ENCODE results near the gene SERBP1.

SERBP1 gene

GRCh38 chr1:67371681-67372080, 58.5 kb downstream of the SERBP1 start:
- TF ChIP-seq SIN3A (IDR thresholded peaks at IDR 0.05; ENCODE audit: borderline replicate concordance, insufficient read depth, low read length) (no peak), REST (IDR thresholded peaks at IDR 0.05; ENCODE audit: insufficient read depth in 1 of 2, low read depth in 2 of 2, low read length in 2 of 2) (no peak), FOXP2 (optimal IDR thresholded peaks at IDR 0.05; ENCODE audit: borderline replicate concordance, extremely low read depth, extremely low read length, insufficient read depth) (no peak), POLR2AphosphoS5 (IDR thresholded peaks at IDR 0.05; ENCODE audit: low read depth, low read length) (no peak), TAF1 (IDR thresholded peaks at IDR 0.05; ENCODE audit: borderline replicate concordance, insufficient read depth, low read length) (no peak)

- TF ChIP-seq SIN3A (IDR thresholded peaks at IDR 0.05; ENCODE audit: borderline replicate concordance, insufficient read depth, low read length): no peak
- TF ChIP-seq POLR2AphosphoS5 (IDR thresholded peaks at IDR 0.05; ENCODE audit: low read depth, low read length): no peak
- no peak for TF ChIP-seq TAF1 (IDR thresholded peaks at IDR 0.05; ENCODE audit: borderline replicate concordance, insufficient read depth, low read length)
- TF ChIP-seq FOXP2 (optimal IDR thresholded peaks at IDR 0.05; ENCODE audit: borderline replicate concordance, extremely low read depth, extremely low read length, insufficient read depth): no peak
- no peak for TF ChIP-seq REST (IDR thresholded peaks at IDR 0.05; ENCODE audit: insufficient read depth in 1 of 2, low read depth in 2 of 2, low read length in 2 of 2)
Measured at GRCh38 chr1:67371043-67371442, 59.2 kb downstream of the SERBP1 start.

GRCh38 chr1:67368046-67368514, 62.1 kb downstream of the SERBP1 start:
- TF ChIP-seq FOXP2 (optimal IDR thresholded peaks at IDR 0.05; ENCODE audit: borderline replicate concordance, extremely low read depth, extremely low read length, insufficient read depth): no peak
- TF ChIP-seq POLR2AphosphoS5 (IDR thresholded peaks at IDR 0.05; ENCODE audit: low read depth, low read length): no peak

- TF ChIP-seq SIN3A (IDR thresholded peaks at IDR 0.05; ENCODE audit: borderline replicate concordance, insufficient read depth, low read length) (no peak), POLR2AphosphoS5 (IDR thresholded peaks at IDR 0.05; ENCODE audit: low read depth, low read length) (no peak), REST (IDR thresholded peaks at IDR 0.05; ENCODE audit: insufficient read depth in 1 of 2, low read depth in 2 of 2, low read length in 2 of 2) (no peak), TAF1 (IDR thresholded peaks at IDR 0.05; ENCODE audit: borderline replicate concordance, insufficient read depth, low read length) (no peak), FOXP2 (optimal IDR thresholded peaks at IDR 0.05; ENCODE audit: borderline replicate concordance, extremely low read depth, extremely low read length, insufficient read depth) (no peak)
Measured at GRCh38 chr1:67367370-67368045, 62.7 kb downstream of the SERBP1 start.

- TF ChIP-seq REST (IDR thresholded peaks at IDR 0.05; ENCODE audit: insufficient read depth in 1 of 2, low read depth in 2 of 2, low read length in 2 of 2): no peak
- no peak for TF ChIP-seq FOXP2 (optimal IDR thresholded peaks at IDR 0.05; ENCODE audit: borderline replicate concordance, extremely low read depth, extremely low read length, insufficient read depth)
- TF ChIP-seq TAF1 (IDR thresholded peaks at IDR 0.05; ENCODE audit: borderline replicate concordance, insufficient read depth, low read length): no peak
- no peak for TF ChIP-seq POLR2AphosphoS5 (IDR thresholded peaks at IDR 0.05; ENCODE audit: low read depth, low read length)
- no peak for TF ChIP-seq SIN3A (IDR thresholded peaks at IDR 0.05; ENCODE audit: borderline replicate concordance, insufficient read depth, low read length)
Measured at GRCh38 chr1:67361641-67362040, 68.6 kb downstream of the SERBP1 start.
